Transverse colon (tissue), 4 donors: ENCODE data around the gene CAMSAP1.

ENCODE experiments used
- CTCF ChIP-seq, 5 experiments: fragments of 200-600 bp in 3 of 5; fragments of 450-650 bp in 2 of 5; sonication (generic) in 3 of 5; IDR thresholded peaks; 1 replicate in 2 of 5; 2 replicates in 3 of 5; pipeline ENCODE4 v1.5.1; 2016 to 2017; ENCODE audit warnings: antibody characterized with exemption in 5 of 5, inconsistent platforms in 3 of 5, mild to moderate bottlenecking in 2 of 5, moderate library complexity in 1 of 5
- EP300 ChIP-seq: sonication (generic); formaldehyde crosslinking; IDR thresholded peaks from one replicate; pipeline ENCODE4 v1.6.1; 2017; ENCODE audit warnings: antibody characterized with exemption, low read depth
- POLR2A ChIP-seq: fragments of 450-650 bp; IDR thresholded peaks from one replicate; pipeline ENCODE4 v1.6.1; 2016; ENCODE audit warnings: antibody characterized with exemption, mild to moderate bottlenecking, moderate library complexity
- POLR2AphosphoS5 ChIP-seq, 3 donors: sonication (generic); formaldehyde crosslinking; IDR thresholded peaks; one replicate each; pipeline ENCODE4 v1.6.1; 2016; ENCODE audit warnings: antibody characterized with exemption in 3 of 3

DNA sequence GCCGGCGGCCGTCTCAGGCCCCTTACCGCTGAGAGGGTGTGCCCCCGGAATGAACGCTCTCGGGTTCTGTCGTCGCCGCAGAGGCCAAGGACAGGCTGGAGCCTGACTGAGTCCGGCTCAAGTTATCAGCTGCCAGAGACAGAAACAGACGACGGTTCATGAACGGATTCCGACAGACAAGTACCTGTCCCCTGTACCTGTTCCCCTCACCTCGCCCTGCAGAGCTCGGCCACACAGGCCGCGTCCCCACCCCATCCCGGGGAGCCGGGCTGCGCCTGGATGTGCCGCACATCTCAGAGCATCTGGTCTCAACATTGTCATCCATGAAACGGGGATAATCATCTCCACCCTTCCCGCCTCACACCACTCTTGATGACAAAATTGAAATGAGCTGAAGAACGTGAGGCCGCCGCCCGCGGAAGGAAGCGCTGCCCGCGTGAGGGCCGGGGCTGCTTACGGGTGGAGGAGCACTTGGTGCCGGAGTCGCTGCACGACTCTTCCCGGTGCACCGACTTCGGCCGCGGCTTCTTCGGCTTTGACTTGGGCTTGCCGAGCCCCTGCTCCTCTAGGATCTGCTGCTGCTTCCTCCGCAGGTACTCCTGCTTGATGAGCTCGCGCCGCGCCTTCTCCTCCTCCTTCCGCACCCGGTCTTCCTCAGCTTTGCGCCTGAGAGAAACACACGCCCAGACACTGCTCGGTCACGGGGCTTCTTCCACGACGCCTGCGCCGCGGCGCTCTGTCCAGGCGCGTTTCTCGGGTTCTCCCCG is 89.2 kb downstream of the CAMSAP1 start:
- TF ChIP-seq CTCF (IDR thresholded peaks at IDR 0.05) (no peak), POLR2A (no peak), EP300 (no peak), POLR2AphosphoS5 (IDR thresholded peaks at IDR 0.05) (no peak)
